HepG2 (cell line): Measurements from ENCODE around the gene SRP9. TPM values are rescaled to one million over a fixed set of nuclear protein-coding genes. Genes with fewer than 3 reads are reported as not detected.
A peak's percentile ranks its signal among the peaks of the same experiment; 100 is the strongest.

Experiments
- ATAC-seq: fragments of 200-7000 bp; cut with Tn5 transposase; 3 replicates; pipeline ENCODE4 v1.9.1; 2020; ENCODE audit warnings: mild to moderate bottlenecking, moderate library complexity
- BruUV-seq: library from RNA; stranded (reverse); fragments of 400-500 nt; replicated peaks from 2 replicates; lab custom pipeline; 2021; lab: Mats Ljungman, UMichigan
- CTCF ChIA-PET: fragments of 300-600 bp; formaldehyde crosslinking; extraction: SDS; loops from one replicate; lab custom pipeline; 2021; ENCODE audit warnings: low total read pairs, inconsistent platforms, low intra/inter-chr PET ratio; lab: Yijun Ruan, JAX
- POLR2A ChIA-PET: fragments of 350-600 bp; sonication (Branson Sonifier 250); formaldehyde crosslinking; loops from one replicate; lab custom pipeline; 2020; ENCODE audit warnings: antibody characterized with exemption, inconsistent platforms; lab: Yijun Ruan, JAX
- DNase-seq: peaks from one replicate; pipeline ENCODE4 v3.0.0-alpha.2; 2015; ENCODE audit warnings: low spot score
- FAIRE-seq: peaks from 3 replicates; lab custom pipeline; 2011; peaks lifted over from hg19 to GRCh38; lab: Jason Lieb, UNC
- H2AFZ ChIP-seq: one replicate; pipeline ENCODE4 v1.6.1; 2011; ENCODE audit warnings: low read length, inconsistent platforms
- H3K27ac ChIP-seq: fragments of 300-600 bp; 3 replicates; pipeline ENCODE4 v1.8.0; 2011; ENCODE audit warnings: mixed run types, mild to moderate bottlenecking, mixed read lengths, low read length, inconsistent platforms; ENCODE audit not compliant: insufficient read depth; ENCODE audit errors: extremely low read length
- H3K27me3 ChIP-seq, 2 experiments: fragments of 200-600 bp in 1 of 2; 2 replicates in 1 of 2; 3 replicates in 1 of 2; pipeline versions ENCODE4 v1.6.0 to v1.8.0; 2011; ENCODE audit warnings: low read length in 2 of 2, mild to moderate bottlenecking in 2 of 2, moderate library complexity in 2 of 2, inconsistent platforms in 1 of 2; ENCODE audit not compliant: insufficient read depth in 2 of 2, control insufficient read depth in 1 of 2
- H3K36me3 ChIP-seq, 2 experiments: fragments of 200-600 bp in 1 of 2; replicated peaks in 1 of 2; 2 replicates in 1 of 2; 3 replicates in 1 of 2; pipeline versions ENCODE4 v1.5.1 to v1.8.0; 2011; ENCODE audit warnings: low read length in 2 of 2, inconsistent platforms in 1 of 2; ENCODE audit not compliant: insufficient read depth in 2 of 2, control insufficient read depth in 1 of 2
- H3K4me1 ChIP-seq: 2 replicates; pipeline ENCODE4 v1.5.1; 2012; ENCODE audit warnings: low read length, inconsistent platforms; ENCODE audit not compliant: insufficient read depth
- H3K4me2 ChIP-seq: 2 replicates; pipeline ENCODE4 v1.6.0; 2011; ENCODE audit warnings: low read depth, low read length, inconsistent platforms
- H3K4me3 ChIP-seq, 3 experiments: fragments of 200-600 bp in 1 of 3; sonication (generic), shearing (Covaris generic) in 1 of 3; replicated peaks in 1 of 3; 2 replicates each; pipeline ENCODE4 v1.5.1; 2011 to 2016; ENCODE audit warnings: low read length in 3 of 3, inconsistent platforms in 2 of 3, low read depth in 2 of 3, mild to moderate bottlenecking in 2 of 3, control low read depth in 1 of 3, mixed read lengths in 1 of 3; ENCODE audit not compliant: insufficient read depth in 1 of 3
- H3K79me2 ChIP-seq: one replicate; pipeline ENCODE4 v1.6.1; 2011; ENCODE audit warnings: low read length, inconsistent platforms; ENCODE audit not compliant: insufficient read depth
- H3K9ac ChIP-seq: 2 replicates; pipeline ENCODE4 v1.6.0; 2011; ENCODE audit warnings: mild to moderate bottlenecking, low read depth, low read length, inconsistent platforms; ENCODE audit not compliant: insufficient read depth
- H3K9me3 ChIP-seq: 2 replicates; pipeline ENCODE4 v1.5.1; 2012; ENCODE audit warnings: mild to moderate bottlenecking, low read length
- H4K20me1 ChIP-seq: 2 replicates; pipeline ENCODE4 v1.6.0; 2011; ENCODE audit warnings: inconsistent platforms, mild to moderate bottlenecking, low read length, moderate library complexity; ENCODE audit not compliant: insufficient read depth
- CC2D1A ChIP-seq: sonication (generic); formaldehyde crosslinking; IDR thresholded peaks from 2 replicates; pipeline ENCODE4 v1.8.1; 2023; ENCODE audit warnings: mild to moderate bottlenecking, missing genetic modification reagents
- HNRNPL ChIP-seq: fragments of 200-400 bp; formaldehyde crosslinking; IDR thresholded peaks from 2 replicates; pipeline ENCODE4 v1.6.1; 2017; ENCODE audit warnings: mild to moderate bottlenecking, low read depth, low read length
- NONO ChIP-seq, 2 experiments: fragments of 450-650 bp in 1 of 2; sonication (generic) in 1 of 2; formaldehyde crosslinking in 1 of 2; IDR thresholded peaks in 1 of 2; conservative IDR thresholded peaks in 1 of 2; 2 replicates each; pipeline versions ENCODE4 v1.6.1 to v1.8.0; 2017 to 2022; ENCODE audit warnings: mild to moderate bottlenecking in 1 of 2, missing genetic modification reagents in 1 of 2, moderate library complexity in 1 of 2
- POLR2G ChIP-seq: fragments of 200-400 bp; formaldehyde crosslinking; IDR thresholded peaks from 2 replicates; pipeline ENCODE4 v1.6.1; 2018; ENCODE audit warnings: mild to moderate bottlenecking, low read depth, low read length, moderate library complexity
- RBFOX2 ChIP-seq: fragments of 200-400 bp; formaldehyde crosslinking; IDR thresholded peaks from 2 replicates; pipeline ENCODE4 v1.6.1; 2017; ENCODE audit warnings: low read depth, mild to moderate bottlenecking, low read length
- RFXAP ChIP-seq: sonication (generic); formaldehyde crosslinking; IDR thresholded peaks from 2 replicates; pipeline ENCODE4 v1.4.0; 2020; ENCODE audit warnings: missing genetic modification reagents, borderline replicate concordance
- SALL1 ChIP-seq: sonication (generic); formaldehyde crosslinking; IDR thresholded peaks from 2 replicates; pipeline ENCODE4 v1.8.0; 2022; ENCODE audit warnings: mild to moderate bottlenecking, missing genetic modification reagents
- SP1 ChIP-seq, 2 experiments: fragments of 450-650 bp in 1 of 2; sonication (generic) in 1 of 2; formaldehyde crosslinking in 1 of 2; IDR thresholded peaks; 2 replicates each; pipeline versions ENCODE4 v1.4.0 to v1.6.1; 2016 to 2020; ENCODE audit warnings: missing genetic modification reagents in 1 of 2
- SP2 ChIP-seq: sonication (generic); formaldehyde crosslinking; IDR thresholded peaks from 2 replicates; pipeline ENCODE4 v1.5.1; 2020; ENCODE audit warnings: mild to moderate bottlenecking, missing genetic modification reagents
- ZFX ChIP-seq: sonication (generic); formaldehyde crosslinking; IDR thresholded peaks from 2 replicates; pipeline ENCODE4 v1.4.0; 2020; ENCODE audit warnings: mild to moderate bottlenecking, low read depth, missing genetic modification reagents, moderate library complexity
- ZNF143 ChIP-seq: sonication (generic); formaldehyde crosslinking; IDR thresholded peaks from 2 replicates; pipeline ENCODE4 v1.4.0; 2020; ENCODE audit warnings: missing genetic modification reagents
- ZNF3 ChIP-seq: IDR thresholded peaks from 2 replicates; pipeline ENCODE4 v1.7.0; 2017; ENCODE audit warnings: inconsistent platforms
- ZNF749 ChIP-seq: sonication (generic); formaldehyde crosslinking; IDR thresholded peaks from 2 replicates; pipeline ENCODE4 v1.8.0; 2022; ENCODE audit warnings: mild to moderate bottlenecking, missing genetic modification reagents, moderate library complexity, borderline replicate concordance
- WGBS: methylation state at CpG from one replicate; pipeline ENCODE4 v1.1.6; 2017; ENCODE audit warnings: low lambda C conversion rate; 5-methylcytosine and 5-hydroxymethylcytosine counted together
- in situ Hi-C: cut with HindIII; loops from 2 replicates; pipeline ENCODE4 v1.10.0; 2017; ENCODE audit warnings: low pct_unique_long_range_greater_than_20kb; ENCODE audit not compliant: extremely low pct_ligation_motif_present
- intact Hi-C: fragments of 100-400 bp; cut with micrococcal nuclease; formaldehyde crosslinking; loops from one replicate; pipeline ENCODE4 v1.10.0; 2022; ENCODE audit not compliant: unreplicated experiment
- polyA plus RNA-seq, 8 experiments: library from polyadenylated mRNA; depleted of rRNA in 3 of 8; stranded (reverse) in 7 of 8; unstranded in 1 of 8; fragments of >200 nt; fragmentation: Illumina TruSeq in 4 of 8; extraction: Trizol in 4 of 8; gene quantifications; 2 replicates each; pipeline versions ENCODE4 v1.2.1 to v1.2.3, GENCODE V29; 2011 to 2016; ENCODE audit warnings: low read depth in 4 of 8, missing spikeins in 1 of 8, mixed read lengths in 1 of 8; ENCODE audit not compliant: insufficient read depth in 1 of 8
- total RNA-seq, 5 experiments: library from RNA; depleted of rRNA; stranded (reverse); fragments of >200 nt; fragmentation: Illumina TruSeq; extraction: Trizol; gene quantifications; 2 replicates each; pipeline ENCODE4 v1.2.3, GENCODE V29; 2016; ENCODE audit warnings: low read depth in 1 of 5
- TF ChIP-seq, protein P1 (sequence below): IDR thresholded peaks from 2 replicates; pipeline ENCODE4 v1.6.1; 2016; ENCODE audit warnings: low read depth, control low read depth
- TF ChIP-seq, protein P2 (sequence below): sonication (generic); formaldehyde crosslinking; conservative IDR thresholded peaks from 2 replicates; pipeline ENCODE4 v1.4.0; 2020; ENCODE audit warnings: mild to moderate bottlenecking, missing genetic modification reagents, moderate library complexity
- TF ChIP-seq, protein P3 (sequence below): IDR thresholded peaks from 2 replicates; pipeline ENCODE4 v1.6.1; 2016

Gene SRP9
- total and polyA plus RNA-seq, 2 of the 13 experiments (the other 11 are each of a cell fraction or from before 2014, with no cell fraction given): 251 to 307 TPM

DNA sequence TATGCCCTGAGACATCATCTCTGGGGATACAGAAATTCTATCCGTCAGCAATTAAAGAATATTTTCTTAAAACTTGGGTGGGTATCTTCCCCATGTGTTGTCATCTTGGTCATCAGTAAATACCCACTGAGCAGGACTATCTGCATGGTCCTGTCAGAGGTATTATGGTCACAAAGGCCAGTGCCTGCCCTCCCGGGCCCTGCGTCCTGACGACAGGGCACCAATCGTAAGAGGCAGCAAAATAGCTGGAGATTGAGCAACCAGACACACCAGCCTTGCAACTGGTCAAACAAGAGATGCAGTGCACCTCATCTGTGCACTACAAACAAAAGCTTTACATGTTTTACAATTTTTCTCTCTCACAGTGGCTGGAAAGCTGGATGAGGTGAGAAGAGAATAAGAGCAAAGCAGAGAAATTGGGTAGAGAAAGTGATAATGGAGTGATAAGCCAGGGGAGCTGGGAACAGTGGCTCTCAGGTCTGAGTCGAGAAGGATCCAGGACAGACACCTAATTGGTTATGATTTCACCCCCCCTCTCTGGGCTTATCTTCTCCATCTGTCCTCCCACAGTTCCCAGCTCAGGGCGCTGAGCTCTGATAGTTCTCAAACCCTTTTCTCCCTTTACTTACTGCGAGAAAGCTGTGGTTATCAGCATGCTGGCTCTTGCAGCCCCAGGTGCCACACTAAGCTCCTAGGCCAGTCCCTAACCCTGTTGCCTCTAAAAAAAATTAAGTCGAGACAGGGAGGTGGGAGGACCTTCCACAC is 8.8 kb upstream of the SRP9 start:
- H3K27ac ChIP-seq: peak overlapping the region; percentile 79
- H3K4me2 ChIP-seq: peak overlapping the region; percentile 97
- no peaks in the 10 kb centered on the region for H3K36me3 ChIP-seq
- 3% methylated on average over 9 of the region's 9 CpGs for WGBS
- ChIA-PET POLR2A (interaction anchor here (0.6 to 5.4 kb wide), 22 partner anchors 9 to 308 kb away, joined by 3 to 72 read pairs (median 6); partner anchors contain the start of genes ENAH, EPHX1, SDE2 and SRP9), CTCF (interaction anchor here (1.0 to 2.1 kb wide), 2 partner anchors 294 kb away, joined by 3 to 6 read pairs; no protein-coding TSS in a partner anchor)
- in situ Hi-C loops: loop anchor here (5.0 kb wide), 2 partner anchors 77 to 117 kb away; partner anchors contain the start of gene ENAH
- DNase-seq (peak; percentile 87), FAIRE-seq (peak; percentile 89), ATAC-seq (peak; percentile 78)
- intact Hi-C loops: loop anchor here (2.0 to 5.0 kb wide), 2 partner anchors 14 to 77 kb away; no protein-coding TSS in a partner anchor
- H3K9me3 ChIP-seq: no peaks in the 10 kb centered on the region
- peaks cover 91% of the 10 kb centered on the region for H3K4me1 ChIP-seq
- no peaks in the 10 kb centered on the region for H4K20me1 ChIP-seq
- H3K79me2 ChIP-seq: no peaks in the 10 kb centered on the region
- H2AFZ ChIP-seq: peak overlapping the region; percentile 11
- H3K9ac ChIP-seq: peak overlapping the region; percentile 68
- H3K4me3 ChIP-seq: peak overlapping the region; percentile 14 to 69 (median 52)
- BruUV-seq: TSS peak; percentile 77
- no peaks in the 10 kb centered on the region for H3K27me3 ChIP-seq
- TF ChIP-seq ZFX (peak; percentile 49), SALL1 (peak; percentile 45; the same call in 1 of the 2 replicates), ZNF749 (CRISPR knock-in tag) (no peak), NONO (IDR thresholded peaks at IDR 0.05) (no peak), NONO (CRISPR knock-in tag; conservative IDR thresholded peaks at IDR 0.05) (no peak), POLR2G (peak; percentile 42; the same call in 1 of the 2 replicates), RFXAP (no peak; the same call in 1 of the 2 replicates), RBFOX2 (0 out of 2 replicates have a peak, but pooled peaks have one; percentile 8), SP1 (IDR thresholded peaks at IDR 0.05) (no peak), SP1 (CRISPR knock-in tag; IDR thresholded peaks at IDR 0.05) (0 out of 2 replicates have a peak, but pooled peaks have one; percentile 35), ZNF143 (peak; percentile 38; the same call in 1 of the 2 replicates), HNRNPL (no peak), SP2 (CRISPR knock-in tag) (no peak), CC2D1A (no peak), ZNF3 (CRISPR knock-in tag) (no peak)
- TF ChIP-seq, protein P1, sequence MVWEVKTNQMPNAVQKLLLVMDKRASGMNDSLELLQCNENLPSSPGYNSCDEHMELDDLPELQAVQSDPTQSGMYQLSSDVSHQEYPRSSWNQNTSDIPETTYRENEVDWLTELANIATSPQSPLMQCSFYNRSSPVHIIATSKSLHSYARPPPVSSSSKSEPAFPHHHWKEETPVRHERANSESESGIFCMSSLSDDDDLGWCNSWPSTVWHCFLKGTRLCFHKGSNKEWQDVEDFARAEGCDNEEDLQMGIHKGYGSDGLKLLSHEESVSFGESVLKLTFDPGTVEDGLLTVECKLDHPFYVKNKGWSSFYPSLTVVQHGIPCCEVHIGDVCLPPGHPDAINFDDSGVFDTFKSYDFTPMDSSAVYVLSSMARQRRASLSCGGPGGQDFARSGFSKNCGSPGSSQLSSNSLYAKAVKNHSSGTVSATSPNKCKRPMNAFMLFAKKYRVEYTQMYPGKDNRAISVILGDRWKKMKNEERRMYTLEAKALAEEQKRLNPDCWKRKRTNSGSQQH (CRISPR knock-in tag): no peak
- TF ChIP-seq, protein P2, sequence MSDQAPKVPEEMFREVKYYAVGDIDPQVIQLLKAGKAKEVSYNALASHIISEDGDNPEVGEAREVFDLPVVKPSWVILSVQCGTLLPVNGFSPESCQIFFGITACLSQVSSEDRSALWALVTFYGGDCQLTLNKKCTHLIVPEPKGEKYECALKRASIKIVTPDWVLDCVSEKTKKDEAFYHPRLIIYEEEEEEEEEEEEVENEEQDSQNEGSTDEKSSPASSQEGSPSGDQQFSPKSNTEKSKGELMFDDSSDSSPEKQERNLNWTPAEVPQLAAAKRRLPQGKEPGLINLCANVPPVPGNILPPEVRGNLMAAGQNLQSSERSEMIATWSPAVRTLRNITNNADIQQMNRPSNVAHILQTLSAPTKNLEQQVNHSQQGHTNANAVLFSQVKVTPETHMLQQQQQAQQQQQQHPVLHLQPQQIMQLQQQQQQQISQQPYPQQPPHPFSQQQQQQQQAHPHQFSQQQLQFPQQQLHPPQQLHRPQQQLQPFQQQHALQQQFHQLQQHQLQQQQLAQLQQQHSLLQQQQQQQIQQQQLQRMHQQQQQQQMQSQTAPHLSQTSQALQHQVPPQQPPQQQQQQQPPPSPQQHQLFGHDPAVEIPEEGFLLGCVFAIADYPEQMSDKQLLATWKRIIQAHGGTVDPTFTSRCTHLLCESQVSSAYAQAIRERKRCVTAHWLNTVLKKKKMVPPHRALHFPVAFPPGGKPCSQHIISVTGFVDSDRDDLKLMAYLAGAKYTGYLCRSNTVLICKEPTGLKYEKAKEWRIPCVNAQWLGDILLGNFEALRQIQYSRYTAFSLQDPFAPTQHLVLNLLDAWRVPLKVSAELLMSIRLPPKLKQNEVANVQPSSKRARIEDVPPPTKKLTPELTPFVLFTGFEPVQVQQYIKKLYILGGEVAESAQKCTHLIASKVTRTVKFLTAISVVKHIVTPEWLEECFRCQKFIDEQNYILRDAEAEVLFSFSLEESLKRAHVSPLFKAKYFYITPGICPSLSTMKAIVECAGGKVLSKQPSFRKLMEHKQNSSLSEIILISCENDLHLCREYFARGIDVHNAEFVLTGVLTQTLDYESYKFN: peak; percentile 50
- TF ChIP-seq, protein P3, sequence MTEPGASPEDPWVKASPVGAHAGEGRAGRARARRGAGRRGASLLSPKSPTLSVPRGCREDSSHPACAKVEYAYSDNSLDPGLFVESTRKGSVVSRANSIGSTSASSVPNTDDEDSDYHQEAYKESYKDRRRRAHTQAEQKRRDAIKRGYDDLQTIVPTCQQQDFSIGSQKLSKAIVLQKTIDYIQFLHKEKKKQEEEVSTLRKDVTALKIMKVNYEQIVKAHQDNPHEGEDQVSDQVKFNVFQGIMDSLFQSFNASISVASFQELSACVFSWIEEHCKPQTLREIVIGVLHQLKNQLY (CRISPR knock-in tag): 0 out of 2 replicates have a peak, but pooled peaks have one; percentile 13
